Esophagus mucosa (tissue), 1 donor: ENCODE measurements around the gene MGMT. TPM values are rescaled to one million over a fixed set of nuclear protein-coding genes. Genes with fewer than 3 reads are reported as not detected.
"Not testable (repeated sequence)": the region's sequence is repeated elsewhere in the genome, so short reads cannot be mapped to it uniquely, and the experiment has no call there.

ENCODE experiments used
- ATAC-seq: fragments of 200-7000 bp; cut with Tn5 transposase; one replicate; pipeline ENCODE4 v1.9.1; 2020
- total RNA-seq: library from RNA; stranded (reverse); gene quantifications from one replicate; pipeline ENCODE4 v1.2.4, GENCODE V29; 2023
- donor health status: DM: yes; HTN: yes; CAD: no.

The MGMT gene
- 16.5 TPM for total RNA-seq

DNA sequence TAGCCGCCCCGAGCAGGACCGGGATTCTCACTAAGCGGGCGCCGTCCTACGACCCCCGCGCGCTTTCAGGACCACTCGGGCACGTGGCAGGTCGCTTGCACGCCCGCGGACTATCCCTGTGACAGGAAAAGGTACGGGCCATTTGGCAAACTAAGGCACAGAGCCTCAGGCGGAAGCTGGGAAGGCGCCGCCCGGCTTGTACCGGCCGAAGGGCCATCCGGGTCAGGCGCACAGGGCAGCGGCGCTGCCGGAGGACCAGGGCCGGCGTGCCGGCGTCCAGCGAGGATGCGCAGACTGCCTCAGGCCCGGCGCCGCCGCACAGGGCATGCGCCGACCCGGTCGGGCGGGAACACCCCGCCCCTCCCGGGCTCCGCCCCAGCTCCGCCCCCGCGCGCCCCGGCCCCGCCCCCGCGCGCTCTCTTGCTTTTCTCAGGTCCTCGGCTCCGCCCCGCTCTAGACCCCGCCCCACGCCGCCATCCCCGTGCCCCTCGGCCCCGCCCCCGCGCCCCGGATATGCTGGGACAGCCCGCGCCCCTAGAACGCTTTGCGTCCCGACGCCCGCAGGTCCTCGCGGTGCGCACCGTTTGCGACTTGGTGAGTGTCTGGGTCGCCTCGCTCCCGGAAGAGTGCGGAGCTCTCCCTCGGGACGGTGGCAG lies at the start of gene MGMT:
TSS of gene MGMT (plus strand) at position 539 of the 656 bp plus-strand sequence.
- peak; percentile 99 for ATAC-seq

DNA sequence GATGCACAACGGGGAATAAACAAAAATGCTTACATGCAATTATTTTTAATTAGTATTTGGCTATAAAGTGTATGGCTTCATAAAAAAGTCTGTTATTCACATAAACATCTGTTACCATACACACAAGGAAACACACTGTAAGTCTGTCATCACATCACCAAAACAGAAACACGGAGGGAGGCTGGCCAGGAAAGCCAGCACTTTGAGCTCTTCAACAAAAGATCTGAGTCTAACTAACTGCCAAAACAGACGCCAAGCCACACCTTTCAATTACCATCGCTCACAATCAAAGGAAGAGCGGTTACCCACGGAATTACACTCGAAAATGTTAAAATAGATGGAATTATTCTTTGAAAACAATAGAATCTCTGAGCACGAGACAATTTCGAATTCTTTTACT lies 49.2 kb upstream of the MGMT start:
- no peak for ATAC-seq

DNA sequence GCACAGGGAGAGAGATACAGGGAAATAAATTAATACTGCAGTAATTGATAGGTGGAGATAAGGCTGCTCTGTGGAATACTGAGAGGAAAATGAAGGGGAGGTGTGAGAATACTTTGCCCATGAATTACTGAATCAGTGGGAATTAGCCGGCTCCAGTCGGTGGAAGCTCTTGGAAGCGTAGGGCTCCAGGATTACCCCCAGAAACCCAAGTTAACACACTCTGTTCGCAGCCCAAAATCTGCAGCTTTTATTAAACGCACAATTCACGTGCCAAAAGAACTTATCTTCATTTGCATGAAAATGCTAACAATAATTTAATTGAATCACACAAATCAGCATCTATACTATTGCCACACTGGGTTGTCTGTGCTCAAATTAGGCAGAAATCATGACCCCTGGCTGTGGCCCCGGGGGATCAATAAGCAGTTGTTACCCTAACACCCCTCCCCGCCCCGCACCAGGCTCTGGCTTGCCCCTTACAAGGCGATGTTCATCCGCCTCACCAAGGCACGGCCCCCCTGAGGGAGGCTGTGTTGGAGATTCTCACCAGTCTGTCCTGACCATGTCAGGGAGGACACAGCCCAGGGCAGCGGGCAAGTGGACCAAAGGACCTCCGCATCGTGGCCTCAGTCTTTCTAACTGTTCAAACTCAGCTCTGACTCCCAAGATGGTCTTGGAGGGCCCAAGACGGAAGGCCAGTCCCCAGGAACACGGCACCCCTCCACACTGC lies 48.4 kb upstream of the MGMT start:
- ATAC-seq = no peak

DNA sequence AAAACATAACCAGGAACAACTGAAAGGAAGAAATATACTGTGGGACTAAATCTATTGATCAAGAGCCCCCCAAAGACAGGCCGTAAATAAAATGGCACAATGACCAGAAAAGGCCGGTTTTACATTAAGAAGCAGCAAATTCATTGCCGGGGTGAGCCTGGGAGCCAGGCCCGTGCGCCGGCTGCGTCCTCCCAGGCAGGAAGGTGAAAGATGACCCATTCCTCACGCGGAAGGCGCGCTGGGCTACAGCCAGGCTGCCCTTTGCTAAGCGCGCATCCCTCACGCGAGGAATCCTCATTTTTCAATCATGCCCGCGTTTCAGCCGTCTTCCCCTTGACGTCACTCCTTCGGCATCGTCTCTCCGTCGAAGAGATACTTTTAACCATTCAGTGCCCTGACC lies 47.6 kb upstream of the MGMT start:
- no peak for ATAC-seq

DNA sequence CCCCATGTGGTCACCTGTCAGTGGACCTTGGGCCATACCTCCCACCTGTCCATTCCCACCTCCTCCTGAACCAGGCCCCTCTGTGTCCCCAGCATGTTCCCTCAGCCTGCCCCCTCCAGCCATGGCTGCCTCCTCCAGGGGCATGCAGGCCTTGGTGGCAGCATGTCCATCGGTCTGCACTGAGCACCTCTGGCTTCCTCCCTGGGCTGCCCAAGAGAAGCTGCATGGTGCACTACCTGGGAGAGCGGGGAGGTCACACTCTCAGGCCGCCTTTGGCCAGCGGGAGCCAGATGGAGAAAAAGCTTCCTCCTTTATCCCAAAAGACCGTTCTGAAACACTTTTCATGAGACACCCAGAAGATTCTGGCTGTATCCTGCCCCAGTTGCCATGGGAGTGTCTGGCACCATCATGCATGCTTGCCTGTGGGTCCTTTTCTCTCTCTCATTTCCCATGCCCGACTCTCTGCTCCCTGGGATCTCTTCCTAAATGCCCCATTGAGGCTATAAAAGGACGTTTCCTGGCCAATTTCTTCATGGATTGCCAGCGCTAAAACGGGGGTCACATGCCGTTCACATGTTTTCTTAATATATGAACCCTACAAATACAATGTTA lies 45.5 kb upstream of the MGMT start:
- ATAC-seq = no peak

DNA sequence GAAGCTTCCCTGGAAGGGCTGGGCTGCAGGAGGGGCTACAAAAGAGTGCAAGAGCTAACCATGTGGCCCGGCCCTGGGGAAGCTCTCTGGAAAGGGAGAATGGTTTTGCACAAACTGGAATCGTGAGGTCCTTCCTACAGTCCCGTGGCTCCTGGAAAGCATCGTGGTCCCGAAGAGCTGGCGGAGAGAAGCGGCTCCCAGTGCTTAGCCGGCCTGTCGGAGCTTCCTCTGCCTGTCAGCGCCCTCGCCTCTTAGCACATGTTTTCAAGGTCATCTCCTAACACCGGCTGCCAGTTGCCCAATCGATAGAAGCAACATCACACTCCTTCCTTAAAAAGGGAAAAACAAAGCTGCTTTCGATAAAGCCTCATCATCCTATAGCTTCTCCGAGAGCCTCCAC lies 42.1 kb upstream of the MGMT start:
- ATAC-seq = no peak

DNA sequence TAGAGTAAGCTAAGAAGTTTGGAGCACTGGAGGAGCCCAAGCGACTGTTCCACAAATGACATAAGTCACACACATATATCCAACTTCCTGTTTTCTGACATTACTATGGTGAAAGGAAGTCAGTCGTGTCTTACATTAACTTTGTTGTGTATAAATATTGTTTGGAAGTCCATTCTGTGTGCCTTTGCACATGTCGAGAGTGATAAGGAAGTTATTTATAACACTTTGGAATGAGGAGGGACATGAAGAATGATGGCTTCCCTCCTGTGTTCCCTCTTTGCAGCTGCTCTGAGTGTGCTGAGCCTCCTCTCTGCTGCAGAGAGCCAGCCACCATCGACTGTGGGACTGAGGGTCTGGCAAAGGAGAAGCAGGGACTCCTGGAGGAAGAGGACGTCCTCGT lies 40.4 kb upstream of the MGMT start:
- no peak for ATAC-seq

DNA sequence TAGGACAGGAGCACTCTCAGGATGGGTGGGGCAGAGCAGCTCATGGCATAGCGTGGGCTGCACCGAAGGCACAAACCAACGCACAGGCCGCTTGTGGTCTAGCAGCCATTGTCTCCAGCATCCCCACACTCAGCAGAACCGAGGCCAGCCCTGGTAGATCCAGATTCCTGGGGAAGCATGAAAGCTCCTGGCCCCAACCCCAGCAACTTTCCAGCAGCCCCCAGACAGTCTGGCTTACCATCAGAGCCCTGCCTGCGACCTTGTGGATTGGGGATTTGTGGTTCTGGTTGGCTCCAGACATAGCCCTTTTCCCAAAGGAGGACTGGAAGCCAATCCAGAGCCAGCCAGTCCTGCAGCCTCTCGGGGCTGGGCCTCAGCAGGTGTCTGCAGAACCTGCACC lies 33.8 kb upstream of the MGMT start:
- no peak for ATAC-seq

DNA sequence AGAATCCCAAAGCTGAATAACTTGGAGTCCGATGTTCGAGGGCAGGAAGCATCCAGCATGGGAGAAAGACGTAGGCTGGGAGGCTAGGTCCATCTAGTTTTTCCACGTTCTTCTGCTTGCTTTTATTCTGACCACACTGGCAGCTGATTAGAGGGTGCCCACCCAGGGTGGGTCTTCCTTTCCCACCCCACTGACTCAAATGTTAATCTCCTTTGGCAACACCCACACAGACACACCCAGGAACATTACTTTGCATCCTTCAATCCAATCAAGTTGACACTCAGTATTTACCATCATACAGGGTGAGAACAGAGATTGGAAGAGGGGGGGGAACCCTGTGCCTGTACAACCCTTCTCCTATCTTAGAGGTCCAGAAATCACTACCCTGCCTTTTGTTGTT lies 31.3 kb upstream of the MGMT start:
- ATAC-seq = not testable (repeated sequence)

DNA sequence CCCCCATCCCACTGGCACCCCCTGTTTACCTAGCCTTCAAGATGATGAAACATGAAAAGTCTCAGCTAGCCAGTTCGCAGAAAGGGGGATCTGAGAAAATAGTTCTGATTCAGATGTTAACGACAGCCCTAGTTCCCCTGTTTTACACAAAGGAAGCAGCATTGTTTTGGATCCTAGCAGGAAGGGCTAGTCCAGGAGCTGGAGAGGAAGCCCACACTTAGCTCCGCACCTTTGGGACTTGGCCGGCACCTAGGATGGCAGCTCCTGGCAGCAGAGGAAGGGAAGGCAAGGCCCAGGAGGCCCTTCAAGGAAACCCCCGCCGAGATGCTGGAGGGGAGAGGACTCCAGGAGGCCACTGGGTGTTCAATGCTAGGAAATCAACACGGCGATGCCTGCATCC lies 29.0 kb upstream of the MGMT start:
- no peak for ATAC-seq

DNA sequence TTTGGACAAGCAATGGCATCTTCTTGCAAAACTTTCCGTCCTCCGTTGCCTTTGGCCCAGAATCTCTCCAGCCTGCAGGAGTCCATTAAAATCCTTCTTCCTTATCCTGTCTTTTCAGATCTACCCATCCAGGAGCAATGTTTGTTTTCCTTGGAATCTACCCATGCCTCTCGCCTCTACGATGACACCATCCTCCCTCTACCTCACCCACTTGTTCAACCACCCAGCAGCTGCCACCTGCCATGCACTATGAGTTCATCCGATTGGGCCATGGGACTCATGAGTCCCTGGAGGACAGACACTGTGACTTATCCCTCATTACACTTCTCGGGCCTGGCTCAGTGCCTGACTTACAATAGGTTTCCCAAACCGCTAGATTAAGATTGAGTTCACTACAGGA lies 26.8 kb upstream of the MGMT start:
- ATAC-seq = no peak

DNA sequence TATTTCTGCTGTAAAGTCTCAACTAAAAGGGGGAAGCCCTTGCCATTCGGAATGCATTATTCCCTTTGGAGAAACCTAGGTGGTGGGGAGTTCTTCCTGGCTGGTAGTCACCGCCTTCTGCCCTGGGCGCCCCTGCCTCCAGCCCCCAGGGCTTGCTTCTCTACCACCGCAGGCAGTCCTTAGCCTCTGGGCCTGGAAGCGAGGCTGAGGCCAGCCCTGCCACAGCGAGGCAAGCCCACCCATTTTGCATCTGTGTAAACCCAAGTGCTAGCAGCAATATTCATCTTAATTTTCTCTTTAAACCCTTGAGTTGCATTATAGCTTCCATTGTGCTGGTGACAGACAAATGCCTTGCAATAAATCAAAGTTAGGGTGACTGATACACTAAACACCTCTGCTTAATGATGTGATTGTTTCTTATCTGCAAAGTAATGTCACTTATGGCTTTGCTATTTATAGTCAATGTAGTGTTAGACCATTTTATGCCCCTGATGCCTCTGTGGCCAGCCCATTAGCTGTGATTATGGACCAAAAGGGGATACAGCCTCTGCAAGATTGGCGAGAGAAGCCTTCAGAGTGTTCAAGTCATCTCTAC lies 26.2 kb upstream of the MGMT start:
- ATAC-seq = no peak

DNA sequence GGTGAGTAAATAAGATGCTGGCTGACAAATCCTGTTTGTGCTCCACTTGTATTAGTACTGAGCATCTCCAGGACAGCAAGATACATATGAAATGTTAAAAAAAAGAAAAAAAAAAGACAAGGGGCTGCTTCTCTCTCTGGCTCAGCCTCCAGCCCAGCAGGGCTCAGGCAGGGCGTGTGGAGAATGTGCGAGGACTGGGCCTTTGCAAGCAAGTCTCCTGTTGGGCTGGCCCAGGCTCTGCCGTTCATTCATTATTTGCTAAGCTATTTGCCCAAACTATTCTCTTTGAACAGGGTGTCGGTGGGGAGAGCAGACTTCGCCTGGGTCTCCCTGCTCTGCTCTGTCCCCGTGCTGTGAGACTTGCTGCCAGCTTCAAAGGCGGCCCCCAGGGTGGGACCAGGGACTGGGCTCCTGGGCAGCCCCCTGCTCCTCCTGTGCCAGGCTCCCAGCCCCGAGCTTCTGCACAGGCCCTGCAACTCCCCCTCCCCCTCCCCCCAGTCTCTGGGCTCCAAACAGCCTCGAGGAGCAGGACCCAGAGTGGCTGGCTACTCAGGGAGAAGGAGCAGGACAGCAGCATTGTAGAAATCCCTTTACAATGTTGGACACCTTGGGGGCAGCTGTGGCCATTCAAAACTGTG lies 25.6 kb upstream of the MGMT start:
- ATAC-seq = no peak

DNA sequence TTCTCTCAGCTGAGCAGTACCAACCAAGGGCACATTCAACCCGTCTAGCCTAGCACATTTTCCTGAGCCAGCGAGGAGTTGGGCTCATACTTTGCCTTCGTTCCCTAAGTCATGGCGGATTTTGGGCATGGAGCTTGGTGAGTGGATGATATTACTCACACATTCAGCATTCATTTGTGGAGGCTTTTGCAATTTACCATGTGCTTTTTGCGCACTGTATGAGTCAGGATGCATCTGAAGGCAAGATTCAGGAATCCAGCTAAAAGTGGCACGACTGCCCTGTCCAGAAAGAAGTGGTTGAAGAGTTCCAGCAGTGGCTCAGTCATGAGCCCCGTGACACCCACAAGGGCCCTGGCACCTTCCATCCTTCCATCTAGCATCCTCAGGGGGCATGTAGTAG lies 24.2 kb upstream of the MGMT start:
- no peak for ATAC-seq

DNA sequence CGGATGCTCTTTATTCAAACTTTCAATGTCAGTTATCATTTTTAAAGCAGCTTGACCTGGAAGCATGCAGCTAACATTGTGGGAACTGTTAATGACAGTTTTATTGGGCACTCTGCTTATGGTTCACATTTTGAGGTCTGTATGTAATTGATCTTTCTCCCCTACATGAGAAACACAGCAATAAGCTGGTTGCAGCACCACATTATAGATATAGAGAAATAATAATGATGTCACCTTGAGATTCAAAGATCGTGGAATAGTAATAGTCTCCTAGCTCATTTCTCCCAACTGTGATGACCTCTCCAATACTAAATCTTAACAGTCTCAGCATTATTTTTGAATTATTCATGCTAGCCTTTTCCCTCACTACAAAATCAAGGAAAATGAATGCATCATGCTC lies 22.7 kb upstream of the MGMT start:
- no peak for ATAC-seq

DNA sequence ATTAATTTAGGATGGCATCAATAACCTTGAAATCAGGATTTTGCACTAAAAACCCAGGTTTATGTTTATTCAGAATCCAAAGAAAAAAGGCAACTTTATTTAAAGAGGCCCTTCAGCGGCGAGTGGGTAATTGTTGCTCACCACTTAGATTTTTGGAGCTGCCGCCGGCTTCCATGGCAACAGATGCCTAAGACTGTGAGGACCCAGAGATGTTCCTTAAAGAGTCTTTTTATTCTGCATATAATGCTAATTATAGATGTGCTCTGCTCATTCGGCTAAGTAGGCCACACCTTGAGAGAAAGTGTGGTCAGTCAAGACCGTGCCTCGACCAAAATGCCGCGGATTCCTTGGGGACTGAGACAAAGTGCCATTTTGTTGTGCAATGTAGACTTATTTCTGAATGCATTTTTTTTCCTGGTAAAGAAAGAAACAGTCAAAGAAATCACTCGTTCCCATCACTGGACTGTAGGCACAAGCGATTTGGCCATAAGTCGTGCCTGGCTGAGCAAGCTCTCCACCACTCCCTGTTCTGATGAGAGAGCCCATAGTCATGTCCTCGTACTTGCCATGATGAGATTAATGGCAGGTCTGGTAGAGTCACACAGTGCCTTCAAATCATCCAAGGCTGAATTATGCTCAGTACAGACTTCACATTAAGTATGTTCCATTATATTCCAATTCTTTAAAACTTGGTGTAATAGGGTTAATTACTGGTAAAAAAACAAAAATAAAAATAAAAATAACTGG lies 21.4 kb upstream of the MGMT start:
- ATAC-seq = no peak

DNA sequence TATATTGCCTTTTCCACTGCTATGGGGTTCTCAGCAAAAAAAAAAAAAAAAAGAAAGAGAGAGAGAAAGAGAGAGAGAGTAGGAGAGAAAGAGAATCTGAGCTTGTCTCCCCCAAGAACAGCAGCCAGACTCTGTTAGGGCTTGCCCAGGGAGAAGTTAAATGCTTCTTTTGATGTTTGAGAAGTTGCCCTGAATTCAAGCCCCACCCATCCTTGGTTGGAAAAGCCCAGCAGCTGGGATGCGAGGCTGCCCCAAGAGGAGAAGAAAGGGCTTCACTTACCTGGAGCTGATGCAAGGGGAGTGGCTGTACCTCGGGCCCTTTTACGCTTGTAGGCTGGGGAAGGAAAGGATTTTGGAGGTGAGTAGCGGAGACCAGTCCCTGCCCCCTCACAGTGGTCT lies 20.9 kb upstream of the MGMT start:
- ATAC-seq = no peak

DNA sequence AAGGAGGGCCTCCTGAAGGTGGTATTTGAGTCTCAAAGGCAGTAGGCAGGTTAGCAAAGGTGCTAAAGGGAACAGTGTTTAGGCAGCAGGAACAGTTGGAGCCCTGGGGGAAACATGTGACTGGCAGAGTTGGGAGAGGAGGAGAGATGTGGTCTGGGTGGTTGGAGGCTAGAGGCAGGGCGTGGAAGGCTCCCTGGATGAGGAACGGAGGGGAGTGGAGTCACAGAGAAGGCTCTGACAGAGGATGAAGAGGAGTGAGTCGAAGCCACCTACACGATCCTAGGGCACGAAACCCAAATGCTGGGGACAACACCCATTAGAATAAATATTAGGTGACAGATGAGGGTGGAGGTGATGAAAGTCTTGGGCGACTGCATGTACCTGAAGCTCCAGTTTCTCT lies 19.6 kb upstream of the MGMT start:
- ATAC-seq = peak; percentile 8

DNA sequence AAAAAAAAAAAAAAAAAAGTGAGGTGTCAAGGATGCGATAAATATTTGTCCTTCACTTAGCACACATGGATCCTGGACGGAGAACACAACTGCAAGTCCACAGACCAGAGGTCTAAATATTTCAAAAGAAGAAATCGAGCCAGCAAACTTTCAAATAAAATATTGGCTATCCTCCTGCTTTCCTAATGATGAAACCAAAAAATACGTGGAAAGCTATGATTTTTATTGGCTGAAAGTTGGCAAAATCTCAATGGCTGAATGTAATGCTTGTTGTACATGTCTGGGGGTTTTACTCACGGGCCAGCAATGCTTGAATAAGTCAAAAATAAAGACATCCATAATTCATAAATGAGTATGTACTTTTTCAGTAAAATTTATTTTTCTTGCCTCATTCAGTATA lies 19.0 kb upstream of the MGMT start:
- no peak for ATAC-seq

DNA sequence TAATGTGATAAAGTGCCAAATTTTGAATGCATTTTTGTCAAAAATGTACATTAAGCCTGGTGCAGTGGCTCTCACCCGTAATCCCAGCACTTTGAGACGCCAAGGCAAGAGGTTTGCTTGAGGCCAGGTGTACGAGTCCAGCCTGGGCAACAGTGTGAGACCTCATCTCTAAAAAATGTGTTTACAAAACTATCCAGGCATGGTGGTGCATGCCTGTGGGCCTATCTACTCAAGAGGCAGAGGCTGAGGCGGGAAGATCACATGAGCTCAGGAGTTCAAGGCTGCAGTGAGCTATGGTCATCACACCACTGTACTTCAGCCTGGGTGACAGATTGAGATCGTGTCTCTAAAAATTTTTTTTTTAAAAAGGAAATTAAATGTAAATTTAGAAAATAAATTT lies 18.5 kb upstream of the MGMT start:
- ATAC-seq = no peak

DNA sequence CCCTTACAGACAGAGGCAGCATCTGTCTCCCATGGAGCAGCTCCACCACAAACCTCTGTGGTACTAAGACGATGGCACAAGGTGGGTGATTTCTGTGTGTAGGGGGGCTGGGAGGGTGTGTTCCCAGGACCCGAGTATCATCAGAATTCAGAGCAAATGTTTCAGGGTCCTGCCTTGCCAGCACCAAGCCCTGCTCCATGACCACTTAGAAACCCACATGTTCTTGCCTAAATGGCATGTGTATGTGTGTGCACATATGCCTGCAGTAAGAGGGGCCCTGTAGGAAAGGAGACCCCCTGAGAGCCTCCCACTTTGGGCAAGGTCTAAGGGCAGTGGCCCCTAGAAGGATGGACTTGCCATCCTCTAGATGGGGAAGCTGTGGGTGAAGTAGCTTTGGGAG lies 17.1 kb upstream of the MGMT start:
- ATAC-seq = no peak

DNA sequence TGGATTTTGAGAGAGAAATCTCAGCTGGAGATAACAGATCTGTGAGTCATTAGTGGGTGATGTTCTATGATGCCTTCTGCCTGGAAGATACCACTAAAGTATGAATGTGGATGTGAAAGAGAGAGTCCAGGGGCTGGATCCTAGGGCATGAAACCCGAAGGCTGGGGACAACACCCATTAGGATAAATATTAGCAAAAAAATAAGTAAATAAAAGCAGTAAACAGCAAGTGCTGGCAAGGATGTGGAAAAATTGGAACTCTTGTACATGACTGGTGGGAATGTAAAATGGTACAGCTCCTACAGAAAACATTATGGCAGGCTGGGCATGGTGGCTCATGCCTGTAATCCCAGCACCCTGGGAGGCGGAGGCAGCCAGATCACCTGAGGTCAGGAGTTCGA lies 16.6 kb upstream of the MGMT start:
- ATAC-seq = no peak

DNA sequence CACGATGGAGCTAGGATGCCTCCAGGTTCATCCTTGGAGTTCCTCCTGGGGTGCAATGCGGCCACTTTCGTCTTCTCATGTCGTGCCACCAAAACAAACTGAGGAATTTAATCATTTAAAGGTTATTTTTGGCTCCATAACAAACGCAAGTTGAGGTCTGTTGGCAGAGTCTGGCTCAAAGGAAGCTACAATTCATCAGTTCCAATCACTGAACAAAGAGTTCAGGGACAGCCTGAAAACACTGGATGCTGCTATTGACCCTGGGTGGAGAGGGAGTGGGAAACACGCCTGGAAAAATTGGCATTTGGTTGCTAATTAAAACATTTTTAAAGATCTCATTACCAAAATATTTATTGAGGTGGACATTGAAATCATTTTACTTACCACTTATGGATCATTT lies 11.4 kb upstream of the MGMT start:
- ATAC-seq = no peak
